HG03066 (cell line): ENCODE measurements around the gene GRIK2.

Experiments used
- ATAC-seq: cut with Tn5 transposase; IDR thresholded peaks from one replicate; pipeline ENCODE4 v1.9.1; 2021; ENCODE audit warnings: low read depth; ENCODE audit not compliant: unreplicated experiment

Gene GRIK2

DNA sequence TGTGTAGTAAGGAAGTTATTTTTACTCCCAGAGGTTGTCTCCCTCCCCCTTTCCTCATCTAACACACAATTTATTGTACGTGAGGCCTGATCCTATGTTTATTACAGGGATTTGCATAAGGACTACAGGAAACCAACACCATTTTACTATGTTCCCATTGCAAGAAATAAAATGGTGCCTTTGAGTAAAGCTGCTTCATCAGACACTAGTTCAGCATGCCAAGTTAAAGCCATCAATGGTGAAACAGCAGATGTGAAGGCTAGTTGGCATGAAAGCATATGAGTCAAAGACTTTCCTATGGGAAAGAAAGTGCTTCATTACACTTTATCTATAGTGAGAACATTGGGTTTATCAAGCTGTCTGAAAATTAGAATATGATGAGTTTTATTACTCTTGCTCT, 543.0 kb downstream of the GRIK2 start:
- ATAC-seq = no peak

DNA sequence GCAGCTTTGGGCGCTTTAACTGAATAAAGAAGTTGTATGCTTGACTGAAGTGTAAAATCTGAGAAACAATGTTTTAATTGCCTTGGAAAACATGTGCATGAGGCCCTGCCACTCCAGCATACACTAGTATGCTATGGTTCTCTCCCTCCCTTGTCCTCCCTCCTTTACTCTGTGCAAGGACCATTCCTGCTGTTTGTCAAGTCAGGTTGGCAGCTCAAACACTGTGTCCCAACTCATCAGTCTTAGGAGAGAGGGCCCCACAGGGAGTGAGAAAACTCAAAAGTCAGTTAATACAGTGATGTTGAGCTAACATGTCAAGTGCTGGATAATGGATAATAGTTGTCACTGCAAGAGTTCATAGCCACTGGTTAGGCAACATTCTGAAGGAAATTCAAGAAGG, 543.6 kb downstream of the GRIK2 start:
- ATAC-seq = no peak

DNA sequence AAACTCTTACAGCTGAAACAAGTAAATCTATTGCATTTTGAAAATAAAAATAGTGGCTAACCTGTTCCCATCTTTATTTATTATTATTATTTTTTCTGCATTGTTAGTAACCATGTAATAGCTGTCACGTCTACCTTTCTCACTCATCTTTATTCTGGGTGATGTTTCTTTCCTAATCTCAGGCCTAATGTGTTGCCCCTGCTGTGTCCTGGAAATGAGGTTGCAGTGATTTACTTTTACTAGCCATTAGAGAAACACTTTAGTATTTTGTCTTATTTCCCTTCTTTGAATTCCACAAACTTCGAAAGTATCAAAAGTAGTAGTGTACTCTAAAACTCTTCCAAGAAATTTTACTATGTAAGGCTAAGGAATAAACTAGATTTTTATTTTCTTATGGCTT, 546.9 kb downstream of the GRIK2 start:
- no peak for ATAC-seq

DNA sequence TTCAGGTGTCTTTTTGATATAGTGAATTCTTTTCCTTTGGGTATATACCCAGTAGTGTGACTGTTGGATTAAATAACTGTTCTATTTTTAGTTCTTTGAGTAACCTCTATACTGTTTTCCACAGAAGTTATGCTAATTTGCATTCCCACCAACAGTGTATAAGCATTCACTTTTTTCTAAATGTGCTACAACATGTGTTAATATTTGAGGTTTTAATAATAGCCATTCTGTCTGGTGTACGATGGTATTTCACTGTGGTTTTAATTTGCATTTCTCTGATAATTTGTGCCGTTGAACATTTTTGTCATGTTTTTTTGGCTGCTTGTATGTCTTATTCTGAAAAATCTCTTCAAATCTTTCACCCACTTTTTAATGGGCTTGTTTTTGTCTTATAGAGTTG, 563.5 kb downstream of the GRIK2 start:
- no peak for ATAC-seq

DNA sequence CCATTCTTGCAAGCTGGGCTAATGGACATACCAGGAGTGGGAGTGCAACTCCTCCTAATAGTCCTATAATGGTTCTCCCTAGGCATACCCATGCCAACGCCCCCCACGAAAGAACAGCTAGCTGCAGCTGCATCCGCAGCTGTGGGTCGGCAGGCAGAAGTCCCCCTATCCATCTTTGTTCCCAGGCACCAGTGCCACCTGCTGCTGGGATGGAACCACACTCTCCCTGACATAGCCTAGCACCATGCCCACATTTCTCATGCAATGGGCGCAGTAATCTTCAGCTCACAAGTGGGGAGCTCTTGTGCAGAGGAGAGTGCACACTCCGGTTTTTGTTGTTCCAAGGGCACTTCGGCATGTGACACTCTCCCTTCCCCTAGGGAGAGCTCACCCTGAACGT, 567.8 kb downstream of the GRIK2 start:
- ATAC-seq = no peak

DNA sequence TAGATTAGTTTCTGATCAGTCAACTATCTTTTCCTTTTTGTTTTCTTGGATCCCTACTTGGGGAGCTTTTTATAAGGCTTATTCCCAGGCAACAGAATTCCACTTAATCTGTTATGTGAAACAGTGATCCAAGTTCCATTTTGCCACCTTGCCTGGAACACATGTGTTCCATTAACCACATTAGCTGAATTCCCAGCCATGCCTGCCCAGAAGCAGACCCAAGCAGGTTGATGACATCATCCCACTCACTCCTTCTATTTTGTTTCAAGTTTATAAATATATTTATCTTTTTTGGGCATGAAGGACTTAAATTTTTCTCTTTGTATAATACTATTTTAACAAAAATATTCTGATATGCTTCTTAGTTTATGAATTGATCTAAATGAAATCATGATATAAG, 587.4 kb downstream of the GRIK2 start:
- ATAC-seq = no peak

DNA sequence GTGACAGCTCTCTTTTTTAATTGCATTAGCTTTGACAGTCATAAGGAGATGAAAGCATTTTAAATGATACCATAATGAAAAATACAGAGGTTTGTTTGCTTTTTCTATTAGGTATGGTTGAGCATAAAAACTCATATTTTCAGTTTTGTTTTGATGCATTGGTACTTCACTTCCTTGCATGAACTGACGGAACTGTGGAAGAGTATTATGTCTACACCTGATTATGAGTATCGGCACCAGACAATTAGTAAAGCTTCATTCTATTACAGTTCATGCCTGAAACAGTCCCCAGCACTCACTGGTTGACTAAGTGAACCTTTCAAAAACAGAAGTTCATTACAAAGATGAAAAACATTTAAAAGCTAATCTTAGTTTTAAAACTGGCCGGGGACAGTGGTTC, 593.0 kb downstream of the GRIK2 start:
- no peak for ATAC-seq

DNA sequence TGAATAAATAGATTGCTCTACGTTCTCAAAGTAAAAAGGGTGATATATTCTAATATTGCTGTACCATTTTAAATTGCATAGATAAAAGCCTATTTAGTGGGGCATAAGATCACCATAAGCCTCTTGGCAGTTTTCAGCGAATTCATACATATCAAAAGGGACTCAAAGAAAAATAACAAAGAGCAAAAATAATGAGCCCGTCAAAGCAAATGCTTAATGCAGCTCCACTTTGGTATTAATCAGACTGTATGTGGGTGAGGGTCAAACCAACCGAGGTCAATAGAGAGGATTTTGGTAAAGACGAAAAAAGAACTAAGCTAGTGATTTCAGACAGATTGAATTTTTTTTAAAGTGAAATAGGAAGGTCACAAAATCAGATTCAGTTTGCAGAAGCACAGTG, 598.8 kb downstream of the GRIK2 start:
- ATAC-seq = no peak

DNA sequence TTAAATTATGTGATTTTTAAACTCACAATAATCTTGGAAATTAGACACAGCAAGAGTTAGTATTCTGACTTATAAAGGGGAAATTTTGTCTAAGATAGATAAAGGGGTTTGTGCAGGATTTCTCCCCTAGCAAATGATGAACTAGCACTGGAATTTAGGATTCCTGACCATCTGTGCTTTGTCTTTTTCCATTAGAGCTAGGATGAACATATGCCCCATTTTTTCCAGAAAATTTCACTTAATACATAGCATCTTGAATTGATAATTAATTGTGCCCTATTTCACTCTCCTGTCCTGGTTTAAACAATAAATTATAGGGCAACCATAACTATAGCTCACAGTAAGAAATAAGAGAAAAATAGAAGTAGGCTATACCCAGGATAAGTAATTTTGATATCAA, 601.0 kb downstream of the GRIK2 start:
- ATAC-seq = no peak

DNA sequence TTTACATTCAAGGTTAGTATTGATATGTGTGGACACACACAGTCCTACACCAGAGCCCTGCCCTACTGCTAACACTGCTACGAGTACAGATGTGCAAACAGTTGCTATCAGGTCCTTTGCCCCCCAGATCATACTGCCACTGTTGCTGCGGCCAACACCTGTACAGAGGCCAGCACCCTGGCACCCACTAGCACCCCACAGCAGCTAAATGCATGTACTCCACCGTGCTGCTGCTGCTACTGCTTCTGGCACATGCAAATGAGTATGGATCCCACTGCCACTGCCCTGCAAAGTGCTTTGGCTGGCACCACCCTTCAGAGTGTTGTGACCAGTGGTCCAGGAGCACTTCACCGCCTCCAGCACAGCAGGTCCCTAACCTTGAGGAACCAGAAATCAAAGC, 621.9 kb downstream of the GRIK2 start:
- no peak for ATAC-seq

DNA sequence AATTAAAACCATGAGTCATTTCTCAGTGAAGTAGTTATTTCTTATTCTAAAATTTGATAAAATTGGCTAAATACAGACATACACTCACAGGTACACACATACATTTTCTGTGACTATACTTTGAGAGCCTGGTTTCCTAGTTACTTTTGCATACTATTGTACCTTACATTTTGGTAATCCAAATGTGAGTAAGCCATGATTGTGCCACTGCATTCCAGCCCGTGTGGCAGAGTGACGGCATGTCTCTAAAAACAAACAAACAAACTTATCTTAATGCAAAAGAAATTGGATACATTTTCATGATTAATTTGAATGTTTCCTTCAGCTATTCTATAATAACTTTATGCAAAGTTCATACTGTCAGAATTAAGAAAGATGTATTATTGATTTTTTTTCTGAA, 628.8 kb downstream of the GRIK2 start:
- ATAC-seq = no peak

DNA sequence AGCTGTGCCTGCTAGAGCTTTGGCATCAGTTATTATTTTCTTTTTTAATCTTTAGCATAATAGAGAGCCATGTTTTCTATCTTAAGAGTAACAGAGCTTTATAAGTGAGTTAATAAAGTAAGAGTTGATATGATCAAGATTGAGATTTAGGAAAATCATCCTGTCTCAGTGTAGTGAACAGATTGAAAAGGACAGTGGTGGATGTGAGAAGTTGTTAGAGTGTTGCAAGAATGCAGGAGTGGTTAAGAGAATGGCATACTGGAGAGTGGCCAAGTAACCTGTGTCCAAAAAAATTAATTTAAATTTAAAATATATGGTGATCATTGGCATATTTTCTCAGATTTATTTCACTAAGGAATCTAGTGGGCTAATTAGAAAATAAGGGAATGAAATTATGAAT, 629.3 kb downstream of the GRIK2 start:
- no peak for ATAC-seq

DNA sequence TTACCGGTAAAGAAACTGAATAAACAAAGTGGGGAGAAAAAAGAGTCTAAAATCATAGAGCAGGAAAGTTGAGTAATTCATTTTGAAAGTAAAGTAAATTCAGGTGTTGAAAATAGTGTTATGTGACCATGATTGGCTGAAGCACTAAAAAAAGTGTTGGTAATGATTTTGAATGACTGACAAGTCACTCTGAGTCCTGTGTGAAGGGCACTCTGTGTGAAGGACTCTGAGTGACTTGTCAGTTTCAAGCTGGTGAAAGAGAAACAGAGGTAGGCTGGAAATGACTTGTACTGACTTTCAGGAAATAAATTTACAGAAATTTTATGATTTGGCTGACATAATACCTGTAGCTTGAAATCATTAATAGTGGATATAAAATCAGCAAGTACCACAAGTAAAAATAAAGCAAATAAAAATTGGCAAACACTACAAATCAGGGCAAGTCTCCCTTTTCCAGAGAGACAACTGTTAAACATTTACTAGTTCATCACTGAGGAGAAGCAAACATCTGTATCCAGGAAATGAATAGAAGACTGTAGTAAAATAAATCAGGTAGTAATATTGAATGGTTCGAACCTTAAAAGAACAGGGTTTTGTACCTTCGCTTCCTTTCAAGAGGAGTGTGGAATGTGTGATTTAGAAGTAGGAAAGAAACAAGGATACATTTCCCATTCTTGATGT, 630.6 kb downstream of the GRIK2 start:
- ATAC-seq = no peak

DNA sequence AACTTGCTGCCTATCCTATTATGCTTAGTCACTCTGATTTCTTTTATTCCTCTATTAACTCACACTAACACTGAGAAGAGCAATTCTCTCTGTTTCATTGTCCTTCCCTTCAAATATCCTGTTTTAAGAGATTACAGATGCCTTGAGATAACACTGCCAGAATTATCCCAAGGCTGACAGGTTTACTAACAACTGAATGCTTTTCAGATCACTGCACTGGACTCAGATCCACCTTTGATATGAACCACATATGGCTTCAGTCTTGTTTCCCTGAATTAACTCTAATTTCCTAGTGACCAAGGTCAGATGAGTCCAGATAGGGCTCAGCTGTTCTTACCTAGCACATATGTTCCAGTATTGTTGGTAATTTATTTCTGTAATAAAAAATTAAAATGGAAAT, 633.1 kb downstream of the GRIK2 start:
- no peak for ATAC-seq

DNA sequence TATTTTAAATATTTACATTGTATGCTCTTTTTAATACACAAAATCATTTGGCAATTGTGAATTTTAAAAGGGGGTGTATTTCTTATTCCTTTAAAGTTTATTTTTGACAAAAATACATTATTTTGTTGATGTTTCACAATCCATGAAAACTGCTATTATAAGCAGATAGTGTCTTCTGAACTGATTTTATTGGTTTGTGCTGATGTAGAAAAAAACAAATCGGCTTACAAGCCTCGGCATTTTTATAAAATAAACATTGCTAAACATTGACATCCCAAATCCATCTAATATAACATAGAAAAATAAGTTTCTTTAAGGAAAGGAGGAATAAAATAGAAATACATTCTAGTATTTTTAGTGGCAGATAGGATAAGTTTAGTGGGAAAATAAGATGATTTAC, 634.7 kb downstream of the GRIK2 start:
- no peak for ATAC-seq

DNA sequence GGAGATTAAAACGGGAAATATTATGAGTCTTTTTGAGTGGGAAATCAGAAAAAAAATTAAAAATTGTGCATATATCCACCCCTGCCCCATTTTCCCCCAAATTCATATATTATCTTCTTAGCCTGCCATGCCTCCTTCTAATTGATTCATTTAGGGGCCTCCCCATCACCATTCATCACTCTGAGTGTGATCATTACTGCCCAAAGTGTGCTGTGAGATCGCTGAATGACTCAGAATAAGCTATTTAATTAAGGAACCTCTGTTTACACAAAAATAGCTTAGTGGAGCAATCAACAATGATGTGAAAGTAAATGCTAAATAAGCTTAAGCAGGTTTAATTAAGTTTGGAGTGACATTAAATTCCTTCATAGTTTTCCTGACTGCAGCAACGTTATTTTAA, 645.5 kb downstream of the GRIK2 start:
- no peak for ATAC-seq

DNA sequence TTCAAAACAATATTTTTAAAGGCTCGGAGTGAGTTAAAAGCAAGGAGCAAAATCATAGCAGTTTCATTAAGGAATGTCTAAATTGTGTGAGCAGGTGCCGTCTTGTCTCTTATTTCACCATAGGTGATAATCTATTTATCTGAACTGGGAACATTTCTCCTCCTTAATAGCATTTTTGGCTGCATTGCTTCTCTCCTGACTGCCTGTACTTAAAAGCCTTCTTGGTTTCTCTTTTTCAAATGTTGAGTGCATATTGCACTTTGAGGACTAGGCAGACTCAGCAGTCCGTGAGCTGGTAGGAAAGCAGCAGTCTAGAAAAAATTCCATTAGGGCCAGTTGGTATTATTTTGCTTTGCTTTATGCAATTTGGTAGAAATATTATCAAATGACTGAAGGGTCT, 645.9 kb downstream of the GRIK2 start:
- ATAC-seq = no peak

DNA sequence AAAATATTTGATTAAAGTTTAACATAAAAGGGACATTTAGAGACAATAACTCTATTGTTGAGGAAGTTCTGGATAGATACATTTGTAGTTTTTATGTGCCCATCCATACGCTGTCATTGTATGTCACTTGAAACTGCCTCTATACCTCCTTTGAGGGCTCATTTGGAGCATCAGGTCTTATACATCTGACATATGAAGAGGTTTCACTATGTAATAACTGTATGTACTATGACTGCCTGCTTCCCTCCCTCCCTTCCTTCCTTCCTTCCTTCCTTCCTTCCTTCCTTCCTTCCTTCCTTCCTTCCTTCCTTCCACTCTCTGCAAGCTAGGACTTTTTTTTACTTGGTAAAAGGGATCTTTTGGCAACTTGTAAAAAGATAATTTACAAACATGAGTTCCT, 657.5 kb downstream of the GRIK2 start:
- ATAC-seq = no peak

DNA sequence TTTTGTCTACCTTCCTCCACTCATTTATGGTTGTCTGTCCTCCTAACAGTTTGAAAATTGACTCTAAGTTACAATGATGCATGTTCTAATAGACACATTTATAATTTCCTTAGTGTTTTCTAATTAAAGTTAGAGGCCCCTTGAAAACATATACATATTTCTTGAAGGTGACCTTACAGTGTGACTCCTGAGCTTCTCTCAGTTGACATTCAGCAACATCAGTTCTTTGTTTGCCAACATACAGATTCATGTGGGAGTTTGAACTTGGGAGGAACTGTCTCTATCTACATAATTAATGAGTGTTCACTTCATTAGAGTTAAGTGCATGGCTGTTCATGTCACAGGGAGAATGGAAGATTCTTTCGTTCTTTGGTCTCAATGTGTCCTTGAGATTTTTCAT, 658.2 kb downstream of the GRIK2 start:
- ATAC-seq = no peak

DNA sequence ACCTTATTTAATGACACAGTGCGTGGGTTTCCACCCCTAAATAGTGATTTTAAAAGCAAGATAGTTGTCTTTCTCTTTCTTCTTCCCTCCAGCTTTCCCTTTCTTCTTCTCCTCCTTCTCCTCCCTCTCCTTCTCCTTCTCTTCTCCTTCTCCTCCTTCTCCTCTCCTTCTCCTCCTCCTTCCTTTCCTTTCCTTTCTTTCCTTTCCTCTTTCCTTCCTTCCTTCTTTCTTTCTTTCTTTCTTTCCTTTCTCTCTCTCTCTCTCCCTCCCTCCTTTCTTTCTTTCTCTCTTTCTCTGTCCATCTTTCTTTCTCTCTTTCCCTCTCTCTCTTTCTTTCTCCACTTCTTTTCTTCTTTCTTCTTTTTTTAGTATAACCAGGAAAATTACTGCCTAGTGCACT, 670.6 kb downstream of the GRIK2 start:
- no peak for ATAC-seq

DNA sequence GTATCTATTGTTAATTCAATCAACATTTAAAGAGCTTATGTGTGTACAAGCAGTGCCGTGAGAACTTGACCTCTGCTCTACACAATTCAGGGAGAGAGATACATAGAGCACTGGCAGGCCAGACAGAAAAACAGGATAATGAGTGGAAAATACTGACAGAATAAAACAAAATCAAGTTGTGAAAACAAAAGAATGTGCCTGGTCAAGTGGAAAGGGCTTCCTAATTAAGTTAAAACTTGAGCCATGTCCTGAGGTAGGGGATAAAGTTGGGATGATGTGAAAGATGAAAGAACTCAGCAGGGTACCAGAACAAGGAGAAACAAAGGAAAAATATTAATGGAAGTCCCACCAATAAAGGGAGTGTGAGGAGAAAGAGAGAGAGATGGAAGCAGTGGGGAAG, 672.8 kb downstream of the GRIK2 start:
- no peak for ATAC-seq

DNA sequence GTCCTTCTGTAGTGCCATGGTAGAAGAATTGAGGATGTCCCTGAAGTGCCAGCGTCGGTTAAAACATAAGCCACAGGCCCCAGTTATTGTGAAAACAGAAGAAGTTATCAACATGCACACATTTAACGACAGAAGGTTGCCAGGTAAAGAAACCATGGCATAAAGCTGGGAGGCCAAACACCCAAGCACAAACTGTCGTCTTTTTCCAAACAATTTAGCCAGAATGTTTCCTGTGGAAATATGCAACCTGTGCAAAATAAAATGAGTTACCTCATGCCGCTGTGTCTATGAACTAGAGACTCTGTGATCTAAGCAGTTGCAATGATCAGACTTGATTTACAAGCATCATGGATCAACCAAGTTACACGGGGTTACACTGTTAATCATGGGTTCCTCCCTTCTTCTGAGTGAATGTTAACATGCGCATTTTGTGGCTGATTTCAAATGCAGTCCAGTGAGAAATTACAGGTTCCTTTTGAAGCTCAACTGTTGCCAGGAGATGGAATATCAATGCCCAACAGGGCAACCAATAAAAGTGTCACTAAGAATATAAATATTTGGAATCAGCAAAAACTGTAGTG, 674.9 kb downstream of the GRIK2 start:
- ATAC-seq = no peak

DNA sequence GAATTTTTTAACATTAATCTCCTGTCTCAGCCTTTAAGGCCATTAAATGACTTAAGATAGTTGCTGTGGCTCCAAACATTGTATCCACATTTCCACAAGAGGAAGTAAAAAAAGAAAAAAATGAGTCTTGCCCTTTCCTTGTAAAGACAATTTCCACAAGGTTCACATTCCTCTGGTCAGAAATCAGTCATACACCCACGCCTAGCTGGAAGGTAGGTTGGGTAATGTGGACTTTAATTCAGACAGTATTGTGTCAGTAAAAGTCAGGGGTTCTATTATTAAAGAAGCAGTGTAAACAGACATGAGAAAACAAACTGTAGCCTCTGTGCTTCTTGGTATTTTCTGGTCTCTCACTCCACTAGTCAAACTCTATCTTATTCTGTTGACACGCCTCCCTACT, 682.0 kb downstream of the GRIK2 start:
- ATAC-seq = no peak
